Omental fat pad (tissue), 4 donors: Measurements from ENCODE around the gene ADGRB2. TPM values are rescaled to one million over a fixed set of nuclear protein-coding genes. Genes with fewer than 3 reads are reported as not detected.

Experiments used
- ATAC-seq: fragments of 150-250 bp; one replicate; pipeline ENCODE4 v1.9.1; 2016; ENCODE audit warnings: mild to moderate bottlenecking, moderate library complexity; ENCODE audit not compliant: low FRiP score
- DNase-seq: peaks from one replicate; pipeline ENCODE4 v3.0.0-alpha.2; 2019; ENCODE audit warnings: low spot score
- CTCF ChIP-seq, 3 donors: fragments of 450-650 bp; IDR thresholded peaks; one replicate each; pipeline ENCODE4 v1.5.1; 2016 to 2017; ENCODE audit warnings: antibody characterized with exemption in 3 of 3, mild to moderate bottlenecking in 3 of 3, moderate library complexity in 2 of 3
- total RNA-seq, 4 donors: library from RNA; depleted of rRNA; stranded (reverse); fragments of >200 nt; gene quantifications; one replicate each; pipeline ENCODE4 v1.1.0, GENCODE V29; 2016

ADGRB2 gene
- total RNA-seq, 4 donors from 2014 or later: 0.79 to 7.5 (median 3.3) TPM

- no peak for DNase-seq
Observed at GRCh38 chr1:31703431-31704270, 60.5 kb downstream of the ADGRB2 start, which contains the start of gene COL16A1. COL16A1 (minus strand) TSS chr1:31704017; CDS start chr1:31702193, 1,824 bp downstream.

GRCh38 chr1:31702836-31703404, 61.2 kb downstream of the ADGRB2 start:
- no peak for TF ChIP-seq CTCF (IDR thresholded peaks at IDR 0.05)
- DNase-seq: no peak
- ATAC-seq: no peak

More at GRCh38 chr1:31703431-31704270, 60.5 kb downstream of the ADGRB2 start, which contains the start of gene COL16A1:
- no peak for TF ChIP-seq CTCF (IDR thresholded peaks at IDR 0.05)
- no peak for ATAC-seq

- TF ChIP-seq CTCF (IDR thresholded peaks at IDR 0.05): no peak
- peak; percentile 76 for ATAC-seq
Observed at GRCh38 chr1:31701091-31701736, 62.9 kb downstream of the ADGRB2 start.

GRCh38 chr1:31700468-31701090, 63.6 kb downstream of the ADGRB2 start:
- no peak for ATAC-seq
- no peak for TF ChIP-seq CTCF (IDR thresholded peaks at IDR 0.05)
- DNase-seq: no peak

More at GRCh38 chr1:31701091-31701736, 62.9 kb downstream of the ADGRB2 start:
- peak; percentile 98 for DNase-seq

GRCh38 chr1:31699341-31699891, 64.7 kb downstream of the ADGRB2 start:
- no peak for TF ChIP-seq CTCF (IDR thresholded peaks at IDR 0.05)
- no peak for ATAC-seq
- DNase-seq: no peak

GRCh38 chr1:31697369-31697984, 66.7 kb downstream of the ADGRB2 start:
- DNase-seq (no peak), ATAC-seq (no peak)

More at GRCh38 chr1:31697369-31697984, 66.7 kb downstream of the ADGRB2 start:
- no peak for TF ChIP-seq CTCF (IDR thresholded peaks at IDR 0.05)
